ENCODE data around the gene BUD31. TPM values are rescaled to one million over a fixed set of nuclear protein-coding genes. Genes with fewer than 3 reads are reported as not detected.
"Not testable (repeated sequence)": the region's sequence is repeated elsewhere in the genome, so short reads cannot be mapped to it uniquely, and the experiment has no call there.

The BUD31 gene
- total RNA-seq, 2 donors from 2014 or later, result 36.7 to 57.0 TPM

DNA sequence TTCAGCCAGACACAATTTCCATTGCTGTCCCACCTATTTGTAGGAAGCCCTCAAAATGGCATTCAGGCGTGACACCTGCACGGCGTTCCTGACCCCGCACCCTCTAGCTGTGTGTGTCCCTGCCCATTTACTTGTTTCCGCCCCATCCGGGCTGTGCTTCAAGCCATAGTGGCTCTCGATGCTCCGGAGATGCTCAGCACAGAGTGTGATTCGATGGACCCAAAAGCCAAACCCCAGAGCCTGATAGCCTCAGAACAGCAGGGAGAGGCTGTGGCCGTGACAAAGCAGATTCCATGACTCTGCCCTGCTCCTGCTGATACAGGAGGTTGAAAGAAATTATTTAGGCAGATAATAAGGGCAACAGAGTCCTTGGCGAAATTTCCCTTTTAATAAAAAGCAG, 13.4 kb downstream of the BUD31 start:
- no peak for DNase-seq (ENCODE audit: low spot score)
- no peaks in the 10 kb centered on the region for H3K9me3 ChIP-seq
- no peak overlapping the region for H3K27ac ChIP-seq
- no peaks in the 10 kb centered on the region for H3K27me3 ChIP-seq
- H3K4me1 ChIP-seq, result no peaks in the 10 kb centered on the region
- TF ChIP-seq, protein P1, sequence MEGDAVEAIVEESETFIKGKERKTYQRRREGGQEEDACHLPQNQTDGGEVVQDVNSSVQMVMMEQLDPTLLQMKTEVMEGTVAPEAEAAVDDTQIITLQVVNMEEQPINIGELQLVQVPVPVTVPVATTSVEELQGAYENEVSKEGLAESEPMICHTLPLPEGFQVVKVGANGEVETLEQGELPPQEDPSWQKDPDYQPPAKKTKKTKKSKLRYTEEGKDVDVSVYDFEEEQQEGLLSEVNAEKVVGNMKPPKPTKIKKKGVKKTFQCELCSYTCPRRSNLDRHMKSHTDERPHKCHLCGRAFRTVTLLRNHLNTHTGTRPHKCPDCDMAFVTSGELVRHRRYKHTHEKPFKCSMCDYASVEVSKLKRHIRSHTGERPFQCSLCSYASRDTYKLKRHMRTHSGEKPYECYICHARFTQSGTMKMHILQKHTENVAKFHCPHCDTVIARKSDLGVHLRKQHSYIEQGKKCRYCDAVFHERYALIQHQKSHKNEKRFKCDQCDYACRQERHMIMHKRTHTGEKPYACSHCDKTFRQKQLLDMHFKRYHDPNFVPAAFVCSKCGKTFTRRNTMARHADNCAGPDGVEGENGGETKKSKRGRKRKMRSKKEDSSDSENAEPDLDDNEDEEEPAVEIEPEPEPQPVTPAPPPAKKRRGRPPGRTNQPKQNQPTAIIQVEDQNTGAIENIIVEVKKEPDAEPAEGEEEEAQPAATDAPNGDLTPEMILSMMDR (IDR thresholded peaks at IDR 0.05), result no peak
- no peak overlapping the region for H3K4me3 ChIP-seq
- peaks cover 55% of the 10 kb centered on the region for H3K36me3 ChIP-seq

DNA sequence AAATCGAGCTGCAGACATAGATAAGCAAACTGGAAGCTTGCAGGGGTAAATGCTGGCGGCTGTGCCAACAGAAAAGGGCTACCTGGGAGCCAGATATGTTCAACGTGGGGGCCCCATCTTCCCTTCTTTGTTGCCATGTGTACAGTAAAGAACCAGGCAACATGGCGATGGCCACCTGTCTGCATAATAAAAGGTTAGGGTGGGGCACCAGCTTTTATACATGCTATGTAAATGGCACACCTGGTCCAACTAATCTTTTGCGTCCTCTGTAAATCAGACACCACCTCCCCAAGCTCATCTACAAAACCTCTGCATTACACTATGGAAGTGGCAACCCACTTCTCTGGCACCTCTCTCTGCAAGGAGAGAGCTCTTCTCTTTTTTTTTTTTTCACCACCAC, 13.9 kb downstream of the BUD31 start:
- Histone ChIP-seq H3K27ac (no peak overlapping the region), H3K36me3 (peaks cover 51% of the 10 kb centered on the region), H3K27me3 (no peaks in the 10 kb centered on the region), H3K4me3 (no peak overlapping the region), H3K9me3 (no peaks in the 10 kb centered on the region), H3K4me1 (no peaks in the 10 kb centered on the region)
- TF ChIP-seq, protein P1 (IDR thresholded peaks at IDR 0.05), result no peak
- DNase-seq (ENCODE audit: low spot score), result no peak

DNA sequence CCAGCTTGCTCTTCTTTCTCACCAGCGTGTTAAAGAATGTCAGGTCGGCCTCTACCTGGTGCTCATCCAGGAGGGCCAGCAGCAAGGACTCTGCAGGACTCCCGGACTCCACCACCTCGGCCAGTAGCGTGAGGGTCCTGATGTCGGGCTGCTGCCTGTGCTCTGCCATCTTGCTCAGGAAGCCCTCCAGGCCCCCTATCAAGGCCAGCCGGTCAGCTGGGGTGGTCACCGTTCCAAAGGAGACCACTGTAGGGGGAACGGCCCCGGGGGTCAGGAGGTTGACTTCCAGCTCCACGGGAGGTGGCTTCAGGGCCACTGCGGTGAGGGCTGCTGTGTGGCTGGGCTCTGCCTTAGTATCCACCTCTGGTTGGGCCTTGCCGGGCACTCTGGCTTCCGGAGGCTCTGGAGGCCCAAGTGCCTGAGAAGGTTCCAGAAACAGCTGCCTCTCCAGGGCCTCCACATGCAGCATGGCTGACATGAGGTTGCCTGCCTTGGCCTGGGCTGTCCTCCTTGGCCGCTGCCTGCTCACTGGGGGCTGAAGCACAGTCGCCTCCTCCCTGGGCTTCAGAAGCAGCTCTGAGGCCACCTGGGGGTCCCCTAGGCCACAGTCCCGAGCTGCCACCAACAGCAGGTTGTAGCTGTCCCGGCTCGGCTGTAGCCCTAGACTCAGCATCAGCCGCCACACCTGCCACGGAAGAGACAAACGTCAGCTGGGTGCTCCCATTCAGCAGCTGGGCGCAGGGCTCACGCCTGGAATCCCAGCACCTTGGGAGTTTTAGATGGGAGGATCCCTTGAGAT, 16.4 kb downstream of the BUD31 start:
- Histone ChIP-seq H3K4me3 (no peak overlapping the region), H3K9me3 (no peaks in the 10 kb centered on the region), H3K27me3 (no peaks in the 10 kb centered on the region), H3K36me3 (peaks cover 42% of the 10 kb centered on the region), H3K27ac (no peak overlapping the region), H3K4me1 (no peaks in the 10 kb centered on the region)
- DNase-seq (ENCODE audit: low spot score), result no peak
- TF ChIP-seq, protein P1 (IDR thresholded peaks at IDR 0.05), result no peak

DNA sequence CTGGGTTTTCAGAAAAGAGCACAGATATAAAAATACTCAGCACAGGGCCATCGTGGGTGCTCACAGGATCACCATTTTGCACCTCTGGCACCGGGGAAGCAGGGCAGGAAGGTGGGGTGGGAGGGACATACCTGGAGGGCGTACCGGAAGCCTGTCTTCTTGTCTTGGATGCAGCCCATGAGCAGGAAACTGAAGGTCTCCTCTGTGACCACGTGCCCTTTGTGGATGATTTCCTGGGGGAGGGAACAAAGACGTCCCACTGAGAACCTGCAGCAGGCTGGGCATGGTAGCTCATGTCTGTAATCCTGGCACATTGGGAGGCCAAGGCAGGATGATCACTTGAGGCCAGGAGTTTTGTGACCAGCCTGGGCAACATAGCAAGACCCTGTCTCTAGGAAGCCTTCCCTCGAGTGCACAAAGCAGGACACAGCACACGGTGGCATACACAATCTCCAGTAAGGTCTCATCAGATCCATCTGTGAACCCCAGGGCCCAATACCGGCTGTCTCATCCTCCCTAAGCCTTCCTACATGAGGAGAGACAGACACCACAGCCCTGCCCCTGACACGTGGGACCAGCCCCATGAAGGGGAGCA, 20.3 kb downstream of the BUD31 start:
- TF ChIP-seq, protein P1 (IDR thresholded peaks at IDR 0.05), result no peak
- Histone ChIP-seq H3K36me3 (peaks cover 56% of the 10 kb centered on the region), H3K4me3 (no peak overlapping the region), H3K9me3 (no peaks in the 10 kb centered on the region), H3K27me3 (no peaks in the 10 kb centered on the region), H3K27ac (no peak overlapping the region), H3K4me1 (no peaks in the 10 kb centered on the region)
- DNase-seq (ENCODE audit: low spot score), result no peak

DNA sequence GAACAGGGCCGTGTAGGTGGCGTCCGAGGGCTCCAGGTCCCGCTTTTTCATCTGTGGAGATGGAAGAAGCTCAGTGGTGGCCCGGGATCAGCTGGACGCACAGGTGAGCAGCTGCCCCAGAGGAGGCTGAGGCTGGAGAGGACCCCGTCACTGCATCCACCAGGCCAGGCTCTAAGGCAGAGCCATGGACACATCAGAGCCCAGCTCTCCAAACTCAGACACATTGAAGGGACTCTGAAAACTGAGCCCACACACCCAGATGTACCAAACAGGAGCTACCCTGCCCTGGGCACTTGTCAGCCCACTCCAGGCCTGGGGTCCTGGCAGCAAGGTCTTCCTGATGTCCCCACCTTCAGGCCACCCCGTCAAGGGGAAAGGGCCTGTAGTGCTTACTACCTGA, 21.0 kb downstream of the BUD31 start:
- H3K36me3 ChIP-seq, result peaks cover 56% of the 10 kb centered on the region
- H3K4me1 ChIP-seq, result no peaks in the 10 kb centered on the region
- H3K4me3 ChIP-seq, result no peak overlapping the region
- TF ChIP-seq, protein P1 (IDR thresholded peaks at IDR 0.05), result no peak
- no peak overlapping the region for H3K27ac ChIP-seq
- no peak for DNase-seq (ENCODE audit: low spot score)
- H3K27me3 ChIP-seq, result no peaks in the 10 kb centered on the region
- H3K9me3 ChIP-seq, result no peaks in the 10 kb centered on the region

DNA sequence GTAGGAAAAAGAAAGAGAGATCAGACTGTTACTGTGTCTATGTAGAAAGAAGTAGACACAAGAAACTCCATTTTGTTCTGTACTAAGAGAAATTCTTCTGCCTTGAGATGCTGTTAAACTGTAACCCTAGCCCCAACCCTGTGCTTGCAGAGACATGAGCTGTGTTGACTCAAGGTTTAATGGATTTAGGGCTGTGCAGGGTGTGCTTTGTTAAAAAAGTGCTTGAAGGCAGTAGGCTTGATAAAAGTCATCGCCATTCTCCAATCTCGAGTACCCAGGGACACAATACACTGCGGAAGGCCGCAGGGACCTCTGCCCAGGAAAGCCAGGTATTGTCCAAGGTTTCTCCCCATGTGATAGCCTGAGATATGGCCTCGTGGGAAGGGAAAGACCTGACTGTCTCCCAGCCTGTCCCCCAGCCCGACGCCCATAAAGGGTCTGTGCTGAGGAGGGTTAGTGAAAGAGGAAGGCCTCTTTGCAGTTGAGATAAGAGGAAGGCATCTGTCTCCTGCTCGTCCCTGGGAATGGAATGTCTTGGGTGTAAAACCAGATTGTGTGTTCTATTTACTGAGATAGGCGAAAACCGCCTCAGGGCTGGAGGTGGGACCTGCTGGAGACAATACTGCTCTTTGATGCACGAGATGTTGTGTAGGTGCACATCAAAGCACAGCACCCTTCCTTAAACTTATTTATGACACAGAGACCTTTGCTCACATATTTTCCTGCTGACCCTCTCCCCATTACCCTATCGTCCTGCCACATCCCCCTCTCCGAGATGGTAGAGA, 23.2 kb downstream of the BUD31 start:
- not testable (repeated sequence) for DNase-seq (ENCODE audit: low spot score); H3K27ac ChIP-seq
- peaks cover 60% of the 10 kb centered on the region for H3K36me3 ChIP-seq

More for the DNA sequence above, 23.2 kb downstream of the BUD31 start:
- H3K9me3 ChIP-seq, H3K4me1 ChIP-seq, H3K4me3 ChIP-seq, H3K27me3 ChIP-seq: not testable (repeated sequence)
